ENCODE data around the gene SDK1.

DNA sequence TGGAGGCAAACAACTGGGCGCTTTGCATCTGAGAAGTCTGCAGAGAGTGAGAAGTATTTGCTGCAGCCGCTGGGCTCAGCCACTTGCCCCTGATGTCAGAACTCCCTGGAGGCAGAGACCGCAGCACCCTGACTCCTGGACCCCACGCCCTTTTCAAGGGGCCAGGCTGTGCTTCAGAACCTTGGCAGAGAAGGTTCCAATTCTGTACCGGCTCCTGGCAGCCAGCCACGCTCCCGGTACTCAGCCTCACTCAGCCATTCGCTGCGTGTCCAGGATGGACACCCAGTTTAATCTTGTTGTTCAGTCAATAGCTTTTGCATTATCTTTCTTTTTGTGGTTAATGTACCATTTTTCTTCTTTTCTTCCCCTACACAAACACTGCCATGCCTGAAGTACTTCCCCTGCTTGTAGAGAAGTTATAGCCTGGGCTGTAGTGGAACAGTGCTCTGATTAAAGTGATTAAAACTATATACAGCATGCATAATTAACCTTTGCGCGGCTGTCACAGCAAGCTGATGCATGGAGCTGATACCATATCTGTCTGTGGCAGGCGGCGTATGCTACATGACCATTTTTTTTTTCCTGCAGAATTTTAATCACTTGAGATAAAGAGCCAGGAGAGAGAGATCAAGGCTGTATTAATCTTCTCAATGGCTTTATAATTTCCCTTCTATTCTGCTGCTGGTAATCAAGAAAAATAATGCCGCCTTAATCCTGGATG lies 578.5 kb downstream of the SDK1 start:
- TF ChIP-seq, protein P1, sequence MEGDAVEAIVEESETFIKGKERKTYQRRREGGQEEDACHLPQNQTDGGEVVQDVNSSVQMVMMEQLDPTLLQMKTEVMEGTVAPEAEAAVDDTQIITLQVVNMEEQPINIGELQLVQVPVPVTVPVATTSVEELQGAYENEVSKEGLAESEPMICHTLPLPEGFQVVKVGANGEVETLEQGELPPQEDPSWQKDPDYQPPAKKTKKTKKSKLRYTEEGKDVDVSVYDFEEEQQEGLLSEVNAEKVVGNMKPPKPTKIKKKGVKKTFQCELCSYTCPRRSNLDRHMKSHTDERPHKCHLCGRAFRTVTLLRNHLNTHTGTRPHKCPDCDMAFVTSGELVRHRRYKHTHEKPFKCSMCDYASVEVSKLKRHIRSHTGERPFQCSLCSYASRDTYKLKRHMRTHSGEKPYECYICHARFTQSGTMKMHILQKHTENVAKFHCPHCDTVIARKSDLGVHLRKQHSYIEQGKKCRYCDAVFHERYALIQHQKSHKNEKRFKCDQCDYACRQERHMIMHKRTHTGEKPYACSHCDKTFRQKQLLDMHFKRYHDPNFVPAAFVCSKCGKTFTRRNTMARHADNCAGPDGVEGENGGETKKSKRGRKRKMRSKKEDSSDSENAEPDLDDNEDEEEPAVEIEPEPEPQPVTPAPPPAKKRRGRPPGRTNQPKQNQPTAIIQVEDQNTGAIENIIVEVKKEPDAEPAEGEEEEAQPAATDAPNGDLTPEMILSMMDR (conservative IDR thresholded peaks at IDR 0.05; ENCODE audit: low read depth in 2 of 2), result no peak
- TF ChIP-seq EZH2 (IDR thresholded peaks at IDR 0.05; ENCODE audit: low read depth, unreplicated experiment) (no peak), POLR2AphosphoS5 (IDR thresholded peaks at IDR 0.05; ENCODE audit: low read depth) (no peak), EZH2phosphoT487 (IDR thresholded peaks at IDR 0.05; ENCODE audit: unreplicated experiment) (no peak), CREB1 (CRISPR knock-in tag; IDR thresholded peaks at IDR 0.05; ENCODE audit: low read depth) (no peak), STAT1 (IDR thresholded peaks at IDR 0.05; ENCODE audit: unreplicated experiment) (no peak), ZNF331 (CRISPR knock-in tag; IDR thresholded peaks at IDR 0.05; ENCODE audit: low read depth) (no peak), JUNB (IDR thresholded peaks at IDR 0.05; ENCODE audit: unreplicated experiment) (no peak), ZNF114 (CRISPR knock-in tag; IDR thresholded peaks at IDR 0.05) (no peak), NANOG (IDR thresholded peaks at IDR 0.05; ENCODE audit: borderline replicate concordance) (no peak)
- TF ChIP-seq, protein P2, sequence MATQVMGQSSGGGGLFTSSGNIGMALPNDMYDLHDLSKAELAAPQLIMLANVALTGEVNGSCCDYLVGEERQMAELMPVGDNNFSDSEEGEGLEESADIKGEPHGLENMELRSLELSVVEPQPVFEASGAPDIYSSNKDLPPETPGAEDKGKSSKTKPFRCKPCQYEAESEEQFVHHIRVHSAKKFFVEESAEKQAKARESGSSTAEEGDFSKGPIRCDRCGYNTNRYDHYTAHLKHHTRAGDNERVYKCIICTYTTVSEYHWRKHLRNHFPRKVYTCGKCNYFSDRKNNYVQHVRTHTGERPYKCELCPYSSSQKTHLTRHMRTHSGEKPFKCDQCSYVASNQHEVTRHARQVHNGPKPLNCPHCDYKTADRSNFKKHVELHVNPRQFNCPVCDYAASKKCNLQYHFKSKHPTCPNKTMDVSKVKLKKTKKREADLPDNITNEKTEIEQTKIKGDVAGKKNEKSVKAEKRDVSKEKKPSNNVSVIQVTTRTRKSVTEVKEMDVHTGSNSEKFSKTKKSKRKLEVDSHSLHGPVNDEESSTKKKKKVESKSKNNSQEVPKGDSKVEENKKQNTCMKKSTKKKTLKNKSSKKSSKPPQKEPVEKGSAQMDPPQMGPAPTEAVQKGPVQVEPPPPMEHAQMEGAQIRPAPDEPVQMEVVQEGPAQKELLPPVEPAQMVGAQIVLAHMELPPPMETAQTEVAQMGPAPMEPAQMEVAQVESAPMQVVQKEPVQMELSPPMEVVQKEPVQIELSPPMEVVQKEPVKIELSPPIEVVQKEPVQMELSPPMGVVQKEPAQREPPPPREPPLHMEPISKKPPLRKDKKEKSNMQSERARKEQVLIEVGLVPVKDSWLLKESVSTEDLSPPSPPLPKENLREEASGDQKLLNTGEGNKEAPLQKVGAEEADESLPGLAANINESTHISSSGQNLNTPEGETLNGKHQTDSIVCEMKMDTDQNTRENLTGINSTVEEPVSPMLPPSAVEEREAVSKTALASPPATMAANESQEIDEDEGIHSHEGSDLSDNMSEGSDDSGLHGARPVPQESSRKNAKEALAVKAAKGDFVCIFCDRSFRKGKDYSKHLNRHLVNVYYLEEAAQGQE (IDR thresholded peaks at IDR 0.05; ENCODE audit: unreplicated experiment), result no peak
- TF ChIP-seq, protein P3, sequence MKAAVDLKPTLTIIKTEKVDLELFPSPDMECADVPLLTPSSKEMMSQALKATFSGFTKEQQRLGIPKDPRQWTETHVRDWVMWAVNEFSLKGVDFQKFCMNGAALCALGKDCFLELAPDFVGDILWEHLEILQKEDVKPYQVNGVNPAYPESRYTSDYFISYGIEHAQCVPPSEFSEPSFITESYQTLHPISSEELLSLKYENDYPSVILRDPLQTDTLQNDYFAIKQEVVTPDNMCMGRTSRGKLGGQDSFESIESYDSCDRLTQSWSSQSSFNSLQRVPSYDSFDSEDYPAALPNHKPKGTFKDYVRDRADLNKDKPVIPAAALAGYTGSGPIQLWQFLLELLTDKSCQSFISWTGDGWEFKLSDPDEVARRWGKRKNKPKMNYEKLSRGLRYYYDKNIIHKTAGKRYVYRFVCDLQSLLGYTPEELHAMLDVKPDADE (IDR thresholded peaks at IDR 0.05), result no peak
- TF ChIP-seq, protein P4, sequence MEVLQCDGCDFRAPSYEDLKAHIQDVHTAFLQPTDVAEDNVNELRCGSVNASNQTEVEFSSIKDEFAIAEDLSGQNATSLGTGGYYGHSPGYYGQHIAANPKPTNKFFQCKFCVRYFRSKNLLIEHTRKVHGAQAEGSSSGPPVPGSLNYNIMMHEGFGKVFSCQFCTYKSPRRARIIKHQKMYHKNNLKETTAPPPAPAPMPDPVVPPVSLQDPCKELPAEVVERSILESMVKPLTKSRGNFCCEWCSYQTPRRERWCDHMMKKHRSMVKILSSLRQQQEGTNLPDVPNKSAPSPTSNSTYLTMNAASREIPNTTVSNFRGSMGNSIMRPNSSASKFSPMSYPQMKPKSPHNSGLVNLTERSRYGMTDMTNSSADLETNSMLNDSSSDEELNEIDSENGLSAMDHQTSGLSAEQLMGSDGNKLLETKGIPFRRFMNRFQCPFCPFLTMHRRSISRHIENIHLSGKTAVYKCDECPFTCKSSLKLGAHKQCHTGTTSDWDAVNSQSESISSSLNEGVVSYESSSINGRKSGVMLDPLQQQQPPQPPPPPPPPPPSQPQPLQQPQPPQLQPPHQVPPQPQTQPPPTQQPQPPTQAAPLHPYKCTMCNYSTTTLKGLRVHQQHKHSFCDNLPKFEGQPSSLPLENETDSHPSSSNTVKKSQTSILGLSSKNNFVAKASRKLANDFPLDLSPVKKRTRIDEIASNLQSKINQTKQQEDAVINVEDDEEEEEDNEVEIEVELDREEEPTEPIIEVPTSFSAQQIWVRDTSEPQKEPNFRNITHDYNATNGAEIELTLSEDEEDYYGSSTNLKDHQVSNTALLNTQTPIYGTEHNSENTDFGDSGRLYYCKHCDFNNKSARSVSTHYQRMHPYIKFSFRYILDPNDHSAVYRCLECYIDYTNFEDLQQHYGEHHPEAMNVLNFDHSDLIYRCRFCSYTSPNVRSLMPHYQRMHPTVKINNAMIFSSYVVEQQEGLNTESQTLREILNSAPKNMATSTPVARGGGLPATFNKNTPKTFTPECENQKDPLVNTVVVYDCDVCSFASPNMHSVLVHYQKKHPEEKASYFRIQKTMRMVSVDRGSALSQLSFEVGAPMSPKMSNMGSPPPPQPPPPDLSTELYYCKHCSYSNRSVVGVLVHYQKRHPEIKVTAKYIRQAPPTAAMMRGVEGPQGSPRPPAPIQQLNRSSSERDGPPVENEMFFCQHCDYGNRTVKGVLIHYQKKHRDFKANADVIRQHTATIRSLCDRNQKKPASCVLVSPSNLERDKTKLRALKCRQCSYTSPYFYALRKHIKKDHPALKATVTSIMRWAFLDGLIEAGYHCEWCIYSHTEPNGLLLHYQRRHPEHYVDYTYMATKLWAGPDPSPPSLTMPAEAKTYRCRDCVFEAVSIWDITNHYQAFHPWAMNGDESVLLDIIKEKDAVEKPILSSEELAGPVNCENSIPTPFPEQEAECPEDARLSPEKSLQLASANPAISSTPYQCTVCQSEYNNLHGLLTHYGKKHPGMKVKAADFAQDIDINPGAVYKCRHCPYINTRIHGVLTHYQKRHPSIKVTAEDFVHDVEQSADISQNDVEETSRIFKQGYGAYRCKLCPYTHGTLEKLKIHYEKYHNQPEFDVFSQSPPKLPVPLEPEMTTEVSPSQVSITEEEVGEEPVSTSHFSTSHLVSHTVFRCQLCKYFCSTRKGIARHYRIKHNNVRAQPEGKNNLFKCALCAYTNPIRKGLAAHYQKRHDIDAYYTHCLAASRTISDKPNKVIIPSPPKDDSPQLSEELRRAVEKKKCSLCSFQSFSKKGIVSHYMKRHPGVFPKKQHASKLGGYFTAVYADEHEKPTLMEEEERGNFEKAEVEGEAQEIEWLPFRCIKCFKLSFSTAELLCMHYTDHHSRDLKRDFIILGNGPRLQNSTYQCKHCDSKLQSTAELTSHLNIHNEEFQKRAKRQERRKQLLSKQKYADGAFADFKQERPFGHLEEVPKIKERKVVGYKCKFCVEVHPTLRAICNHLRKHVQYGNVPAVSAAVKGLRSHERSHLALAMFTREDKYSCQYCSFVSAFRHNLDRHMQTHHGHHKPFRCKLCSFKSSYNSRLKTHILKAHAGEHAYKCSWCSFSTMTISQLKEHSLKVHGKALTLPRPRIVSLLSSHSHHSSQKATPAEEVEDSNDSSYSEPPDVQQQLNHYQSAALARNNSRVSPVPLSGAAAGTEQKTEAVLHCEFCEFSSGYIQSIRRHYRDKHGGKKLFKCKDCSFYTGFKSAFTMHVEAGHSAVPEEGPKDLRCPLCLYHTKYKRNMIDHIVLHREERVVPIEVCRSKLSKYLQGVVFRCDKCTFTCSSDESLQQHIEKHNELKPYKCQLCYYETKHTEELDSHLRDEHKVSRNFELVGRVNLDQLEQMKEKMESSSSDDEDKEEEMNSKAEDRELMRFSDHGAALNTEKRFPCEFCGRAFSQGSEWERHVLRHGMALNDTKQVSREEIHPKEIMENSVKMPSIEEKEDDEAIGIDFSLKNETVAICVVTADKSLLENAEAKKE (CRISPR knock-in tag; IDR thresholded peaks at IDR 0.05), result no peak

Measured in GM23338 (cell line).